ENCODE results near the gene NAA10.

NAA10 gene

GRCh38 chrX:153927672-153927921, 7.2 kb downstream of the NAA10 start:
- H3K4me3 ChIP-seq (ENCODE audit: low read length), result peak overlapping the region; percentile 70
- no peak for TF ChIP-seq CTCF (conservative IDR thresholded peaks at IDR 0.05; ENCODE audit: low read length)
- DNase-seq (ENCODE audit: low read depth), result peak; percentile 8

- TF ChIP-seq CTCF (conservative IDR thresholded peaks at IDR 0.05; ENCODE audit: low read length), result no peak
- H3K4me3 ChIP-seq (ENCODE audit: low read length), result peak overlapping the region; percentile 70
- DNase-seq (ENCODE audit: low read depth), result peak; percentile 30
These were observed 7.8 kb downstream of the NAA10 start for GRCh38 chrX:153926858-153927671.

- DNase-seq (ENCODE audit: low read depth), result no peak
- H3K4me3 ChIP-seq (ENCODE audit: low read length), result no peak overlapping the region; the same call in 1 of the 2 replicates
- TF ChIP-seq CTCF (conservative IDR thresholded peaks at IDR 0.05; ENCODE audit: low read length), result no peak
These were observed 8.3 kb downstream of the NAA10 start for GRCh38 chrX:153926552-153926857.

- DNase-seq (ENCODE audit: low read depth), result no peak
These were observed 8.9 kb downstream of the NAA10 start, which contains the start of gene ARHGAP4 for GRCh38 chrX:153925739-153926551. Gene ARHGAP4 (minus strand): TSS chrX:153926264. CDS start chrX:153926202, 62 bp downstream.

GRCh38 chrX:153925387-153925738, 9.5 kb downstream of the NAA10 start:
- no peak for DNase-seq (ENCODE audit: low read depth)
- no peak overlapping the region for H3K4me3 ChIP-seq (ENCODE audit: low read length)
- no peak for TF ChIP-seq CTCF (conservative IDR thresholded peaks at IDR 0.05; ENCODE audit: low read length)

More at GRCh38 chrX:153925739-153926551, 8.9 kb downstream of the NAA10 start, which contains the start of gene ARHGAP4:
- no peak for TF ChIP-seq CTCF (conservative IDR thresholded peaks at IDR 0.05; ENCODE audit: low read length)
- peak within 1 kb of the TSS; percentile 70 for H3K4me3 ChIP-seq (ENCODE audit: low read length)

GRCh38 chrX:153924149-153924861, 10.5 kb downstream of the NAA10 start:
- DNase-seq (ENCODE audit: low read depth), result peak; percentile 49
- no peak; the same call in none of the 2 replicates for TF ChIP-seq CTCF (conservative IDR thresholded peaks at IDR 0.05; ENCODE audit: low read length)
- no peak overlapping the region for H3K4me3 ChIP-seq (ENCODE audit: low read length)

All from AG10803 (cell line).